ENCODE results near the gene USP31. TPM values are rescaled to one million over a fixed set of nuclear protein-coding genes. Genes with fewer than 3 reads are reported as not detected.

USP31 gene
- total RNA-seq, 4 donors from 2014 or later, result 10.0 to 18.2 (median 13.2) TPM

DNA sequence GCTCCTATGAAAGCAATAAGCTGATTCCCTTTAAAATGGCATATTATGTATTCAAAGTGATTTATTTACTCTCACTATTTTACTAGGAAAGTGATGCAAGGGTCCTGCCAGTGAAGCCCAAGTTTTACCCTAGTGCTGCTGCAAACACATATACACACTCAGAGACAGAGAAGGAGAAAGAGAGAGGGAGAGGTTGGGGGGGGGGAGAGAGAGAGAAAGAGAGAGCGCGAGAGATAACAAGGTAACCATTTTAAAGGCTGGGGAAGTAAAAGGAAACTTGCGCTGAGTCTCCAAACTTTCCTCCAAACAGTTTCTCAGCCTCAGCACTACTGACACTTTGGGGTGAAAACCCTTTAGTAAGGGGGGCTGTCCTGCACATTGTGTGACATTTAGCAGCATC, 5.9 kb downstream of the USP31 start:
- intact Hi-C loops (cut with DNase I), result no loop called here
- no peak for DNase-seq
- TF ChIP-seq, protein P1, sequence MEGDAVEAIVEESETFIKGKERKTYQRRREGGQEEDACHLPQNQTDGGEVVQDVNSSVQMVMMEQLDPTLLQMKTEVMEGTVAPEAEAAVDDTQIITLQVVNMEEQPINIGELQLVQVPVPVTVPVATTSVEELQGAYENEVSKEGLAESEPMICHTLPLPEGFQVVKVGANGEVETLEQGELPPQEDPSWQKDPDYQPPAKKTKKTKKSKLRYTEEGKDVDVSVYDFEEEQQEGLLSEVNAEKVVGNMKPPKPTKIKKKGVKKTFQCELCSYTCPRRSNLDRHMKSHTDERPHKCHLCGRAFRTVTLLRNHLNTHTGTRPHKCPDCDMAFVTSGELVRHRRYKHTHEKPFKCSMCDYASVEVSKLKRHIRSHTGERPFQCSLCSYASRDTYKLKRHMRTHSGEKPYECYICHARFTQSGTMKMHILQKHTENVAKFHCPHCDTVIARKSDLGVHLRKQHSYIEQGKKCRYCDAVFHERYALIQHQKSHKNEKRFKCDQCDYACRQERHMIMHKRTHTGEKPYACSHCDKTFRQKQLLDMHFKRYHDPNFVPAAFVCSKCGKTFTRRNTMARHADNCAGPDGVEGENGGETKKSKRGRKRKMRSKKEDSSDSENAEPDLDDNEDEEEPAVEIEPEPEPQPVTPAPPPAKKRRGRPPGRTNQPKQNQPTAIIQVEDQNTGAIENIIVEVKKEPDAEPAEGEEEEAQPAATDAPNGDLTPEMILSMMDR (IDR thresholded peaks at IDR 0.05), result no peak
- no peak for TF ChIP-seq POLR2A (IDR thresholded peaks at IDR 0.05)
- 89% methylated on average over 3 of the region's 3 CpGs for WGBS, 2 donors
- H3K27me3 ChIP-seq, result no peaks in the 10 kb centered on the region
- no peak overlapping the region for H3K4me3 ChIP-seq (replicated peaks in 1 of 3)
- no peak overlapping the region for H3K27ac ChIP-seq
- no peaks in the 10 kb centered on the region for H3K9me3 ChIP-seq
- no peaks in the 10 kb centered on the region for H3K36me3 ChIP-seq
- H3K4me1 ChIP-seq, result peaks cover 10 to 25% of the 10 kb centered on the region in 2 donors

DNA sequence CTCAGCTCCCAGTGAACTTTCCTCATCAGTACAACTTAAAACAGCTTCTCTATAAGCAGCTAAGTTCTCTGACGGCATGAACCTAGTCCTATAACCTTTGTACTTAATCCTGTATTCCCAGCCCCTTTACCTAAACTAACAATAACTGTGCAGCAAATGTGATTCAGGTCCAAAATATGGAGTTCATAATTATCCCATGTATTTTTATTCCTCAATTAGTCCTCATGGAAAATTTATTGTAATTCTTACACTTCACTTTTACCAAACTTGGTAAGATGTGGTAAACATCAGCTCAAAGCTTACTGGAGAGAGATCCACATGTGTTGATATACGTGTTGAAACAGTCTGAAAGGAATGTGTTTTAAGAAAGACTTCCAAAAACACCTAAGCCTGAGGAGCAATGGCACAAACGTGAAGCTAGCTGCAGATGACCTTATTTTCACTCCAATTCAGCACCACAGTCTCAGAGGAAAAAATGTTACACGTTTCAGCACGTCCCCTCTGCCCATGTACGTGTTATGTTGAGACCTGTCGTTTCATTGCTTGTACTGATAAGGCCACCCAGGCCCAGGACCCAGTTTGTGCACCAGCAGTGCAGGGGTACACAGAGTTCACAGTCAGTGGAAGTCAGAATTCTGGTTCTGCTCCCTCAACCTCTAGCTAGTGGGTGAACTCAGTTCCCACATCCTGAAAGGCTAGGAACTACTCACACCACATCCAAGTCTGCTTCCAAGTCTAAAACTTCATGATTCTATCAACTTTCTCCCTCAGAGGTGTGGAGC, 7.1 kb downstream of the USP31 start:
- Histone ChIP-seq H3K27ac (no peak overlapping the region), H3K27me3 (no peaks in the 10 kb centered on the region), H3K4me1 (peaks cover 0 to 20% of the 10 kb centered on the region in 2 donors), H3K4me3 (replicated peaks in 1 of 3) (no peak overlapping the region), H3K9me3 (no peaks in the 10 kb centered on the region), H3K36me3 (no peaks in the 10 kb centered on the region)
- 75 to 77% methylated on average over 7 of the region's 7 CpGs for WGBS, 2 donors
- intact Hi-C loops (cut with DNase I), result no loop called here
- TF ChIP-seq, protein P1 (IDR thresholded peaks at IDR 0.05), result no peak
- TF ChIP-seq POLR2A (IDR thresholded peaks at IDR 0.05), result no peak
- no peak for DNase-seq

DNA sequence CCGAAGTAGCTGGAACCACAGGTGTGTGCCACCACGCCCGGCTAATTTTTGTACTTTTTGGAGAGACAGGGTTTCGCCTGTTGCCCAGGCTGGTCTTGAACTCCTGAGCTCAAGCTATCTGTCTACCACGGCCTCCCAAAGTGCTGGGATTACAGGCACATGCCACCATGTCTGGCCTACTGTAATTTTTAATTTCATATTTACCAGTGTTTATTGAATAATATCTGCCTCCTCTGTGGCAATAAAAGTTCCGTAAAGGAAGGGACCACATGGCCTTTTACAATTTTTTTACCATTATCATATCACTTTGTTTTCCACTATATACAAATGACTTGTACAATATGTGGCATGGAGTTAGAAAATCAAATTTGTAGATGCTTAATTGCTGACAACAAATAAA, 7.8 kb downstream of the USP31 start:
- Histone ChIP-seq H3K27ac (no peak overlapping the region), H3K27me3 (no peaks in the 10 kb centered on the region), H3K9me3 (no peaks in the 10 kb centered on the region), H3K4me1 (peaks cover 0 to 13% of the 10 kb centered on the region in 2 donors), H3K4me3 (replicated peaks in 1 of 3) (no peak overlapping the region), H3K36me3 (no peaks in the 10 kb centered on the region)
- intact Hi-C loops (cut with DNase I), result no loop called here
- WGBS, 2 donors, result 95 to 96% methylated on average over 6 of the region's 6 CpGs
- TF ChIP-seq, protein P1 (IDR thresholded peaks at IDR 0.05), result no peak
- DNase-seq, result no peak

DNA sequence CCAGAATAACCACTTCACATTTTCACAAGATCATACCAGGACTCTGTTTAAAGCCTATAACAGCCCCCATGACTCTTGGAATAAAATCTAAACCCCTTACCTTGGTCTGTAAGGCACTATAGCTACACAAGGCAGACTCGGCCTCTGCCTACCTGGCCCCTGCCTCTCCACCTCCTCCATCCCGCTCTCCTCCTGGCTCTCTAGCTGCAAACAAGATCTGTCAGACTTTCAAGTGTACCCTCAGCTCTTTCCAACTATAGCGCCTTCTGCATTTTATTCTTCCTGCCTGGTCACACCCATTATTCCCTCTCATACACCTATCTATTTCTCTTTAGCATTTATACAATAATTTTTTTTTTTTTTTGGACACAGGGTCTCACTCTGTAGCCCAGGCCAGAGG, 8.2 kb downstream of the USP31 start:
- Histone ChIP-seq H3K27me3 (no peaks in the 10 kb centered on the region), H3K9me3 (no peaks in the 10 kb centered on the region), H3K27ac (no peak overlapping the region), H3K36me3 (no peaks in the 10 kb centered on the region), H3K4me3 (replicated peaks in 1 of 3) (no peak overlapping the region), H3K4me1 (peaks cover 0 to 9% of the 10 kb centered on the region in 2 donors)
- TF ChIP-seq, protein P1 (IDR thresholded peaks at IDR 0.05), result no peak
- no peak for TF ChIP-seq POLR2A (IDR thresholded peaks at IDR 0.05)
- intact Hi-C loops (cut with DNase I), result no loop called here
- WGBS, 2 donors, result 94 to 96% methylated on average over 3 of the region's 3 CpGs
- no peak for DNase-seq

DNA sequence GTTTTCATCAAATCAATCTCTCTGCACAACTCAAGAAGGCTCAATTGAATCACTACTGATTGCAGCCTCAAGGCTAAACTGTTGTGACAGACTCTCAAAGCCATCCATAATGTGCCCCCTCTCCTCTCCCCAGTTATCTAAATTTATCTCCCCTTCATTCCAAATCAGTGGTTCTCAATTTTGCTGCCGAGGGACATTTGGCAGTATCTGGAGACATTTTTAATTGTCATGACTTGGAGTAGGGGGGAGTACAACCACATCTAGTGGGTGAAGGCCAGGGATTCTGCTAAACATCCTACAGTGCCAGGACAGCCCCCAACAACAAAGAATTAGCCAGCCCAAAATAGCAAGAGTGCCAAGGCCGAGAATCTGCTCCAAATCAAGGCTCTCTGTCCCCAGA, 9.1 kb downstream of the USP31 start:
- H3K27ac ChIP-seq, result no peak overlapping the region
- H3K27me3 ChIP-seq, result no peaks in the 10 kb centered on the region
- H3K36me3 ChIP-seq, result no peaks in the 10 kb centered on the region
- no peak overlapping the region for H3K4me3 ChIP-seq (replicated peaks in 1 of 3)
- intact Hi-C loops (cut with DNase I), result no loop called here
- TF ChIP-seq, protein P1 (IDR thresholded peaks at IDR 0.05), result no peak
- no peak for TF ChIP-seq POLR2A (IDR thresholded peaks at IDR 0.05)
- H3K4me1 ChIP-seq, result peaks cover 0 to under 1% of the 10 kb centered on the region in 2 donors
- 62 to 73% methylated on average over 2 of the region's 2 CpGs for WGBS, 2 donors
- DNase-seq, result no peak
- no peaks in the 10 kb centered on the region for H3K9me3 ChIP-seq

Measured in thyroid gland (tissue), 4 donors.